ENCODE data around the gene VNN1.

DNA sequence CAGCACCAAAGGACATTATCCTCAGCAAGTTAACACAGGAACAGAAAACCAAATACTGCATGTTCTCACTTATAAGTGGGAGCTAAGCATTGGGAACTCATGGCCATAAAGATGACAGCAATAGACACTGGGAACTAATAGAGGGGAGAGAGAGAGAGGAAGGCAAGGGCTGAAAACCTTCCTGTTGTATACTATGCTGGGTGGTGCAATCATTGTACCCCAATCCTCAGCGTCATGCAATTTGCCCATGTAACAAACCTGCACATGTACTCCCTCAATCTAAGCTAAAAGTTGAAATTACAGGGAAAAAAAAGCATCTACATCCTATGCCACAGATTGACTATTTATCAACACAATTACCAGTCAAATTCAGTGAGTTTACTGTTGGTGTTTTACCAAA, 20.0 kb upstream of the VNN1 start:
- TF ChIP-seq EZH2 (IDR thresholded peaks at IDR 0.05; ENCODE audit: insufficient read depth, low read length): no peak
- TF ChIP-seq, protein P1, sequence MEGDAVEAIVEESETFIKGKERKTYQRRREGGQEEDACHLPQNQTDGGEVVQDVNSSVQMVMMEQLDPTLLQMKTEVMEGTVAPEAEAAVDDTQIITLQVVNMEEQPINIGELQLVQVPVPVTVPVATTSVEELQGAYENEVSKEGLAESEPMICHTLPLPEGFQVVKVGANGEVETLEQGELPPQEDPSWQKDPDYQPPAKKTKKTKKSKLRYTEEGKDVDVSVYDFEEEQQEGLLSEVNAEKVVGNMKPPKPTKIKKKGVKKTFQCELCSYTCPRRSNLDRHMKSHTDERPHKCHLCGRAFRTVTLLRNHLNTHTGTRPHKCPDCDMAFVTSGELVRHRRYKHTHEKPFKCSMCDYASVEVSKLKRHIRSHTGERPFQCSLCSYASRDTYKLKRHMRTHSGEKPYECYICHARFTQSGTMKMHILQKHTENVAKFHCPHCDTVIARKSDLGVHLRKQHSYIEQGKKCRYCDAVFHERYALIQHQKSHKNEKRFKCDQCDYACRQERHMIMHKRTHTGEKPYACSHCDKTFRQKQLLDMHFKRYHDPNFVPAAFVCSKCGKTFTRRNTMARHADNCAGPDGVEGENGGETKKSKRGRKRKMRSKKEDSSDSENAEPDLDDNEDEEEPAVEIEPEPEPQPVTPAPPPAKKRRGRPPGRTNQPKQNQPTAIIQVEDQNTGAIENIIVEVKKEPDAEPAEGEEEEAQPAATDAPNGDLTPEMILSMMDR (IDR thresholded peaks at IDR 0.05; ENCODE audit: insufficient read depth, low read depth, low read length): no peak
